Smooth muscle cell (in vitro differentiated cells): Measurements from ENCODE around the gene MTHFD1L. TPM values are rescaled to one million over a fixed set of nuclear protein-coding genes. Genes with fewer than 3 reads are reported as not detected.

ENCODE experiments used
- DNase-seq: peaks from one replicate; lab custom pipeline; 2025; ENCODE audit not compliant: unreplicated experiment; lab: John Stamatoyannopoulos, UW
- H2AFZ ChIP-seq: fragments of 200-600 bp; sonication (generic); 2 replicates; pipeline ENCODE4 v1.6.0; 2016; ENCODE audit warnings: antibody characterized with exemption, low read depth, mild to moderate bottlenecking
- H3F3A ChIP-seq: fragments of 200-600 bp; sonication (generic); 2 replicates; pipeline ENCODE4 v1.6.0; 2017; ENCODE audit warnings: antibody characterized with exemption, low read depth
- H3K27ac ChIP-seq: fragments of 200-600 bp; sonication (generic); 2 replicates; pipeline ENCODE4 v1.5.1; 2016; ENCODE audit warnings: low read depth, mild to moderate bottlenecking
- H3K27me3 ChIP-seq: fragments of 200-600 bp; sonication (generic); 2 replicates; pipeline ENCODE4 v1.6.1; 2016; ENCODE audit warnings: low read depth, mild to moderate bottlenecking
- H3K36me3 ChIP-seq: fragments of 200-600 bp; sonication (generic); 2 replicates; pipeline ENCODE4 v1.5.1; 2016; ENCODE audit warnings: low read depth
- H3K4me1 ChIP-seq: fragments of 200-600 bp; sonication (generic); 2 replicates; pipeline ENCODE4 v1.5.1; 2016; ENCODE audit warnings: low read depth
- H3K4me2 ChIP-seq: fragments of 200-600 bp; sonication (generic); 2 replicates; pipeline ENCODE4 v1.6.0; 2016; ENCODE audit warnings: mild to moderate bottlenecking
- H3K4me3 ChIP-seq: fragments of 200-600 bp; sonication (generic); 2 replicates; pipeline ENCODE4 v1.5.1; 2016; ENCODE audit warnings: mild to moderate bottlenecking
- H3K79me2 ChIP-seq: fragments of 200-600 bp; sonication (generic); 2 replicates; pipeline ENCODE4 v1.6.0; 2016; ENCODE audit warnings: low read depth, mild to moderate bottlenecking
- H3K9ac ChIP-seq: fragments of 200-600 bp; sonication (generic); 2 replicates; pipeline ENCODE4 v1.6.0; 2016; ENCODE audit warnings: low read depth
- H3K9me3 ChIP-seq: fragments of 200-600 bp; sonication (generic); replicated peaks from 2 replicates; pipeline ENCODE4 v1.5.1; 2016; ENCODE audit warnings: low read depth
- H4K20me1 ChIP-seq: fragments of 200-600 bp; sonication (generic); 2 replicates; pipeline ENCODE4 v1.6.0; 2016; ENCODE audit warnings: low read depth
- WGBS: methylation state at CpG from one replicate; pipeline ENCODE4 v1.1.7; 2016; ENCODE audit warnings: low lambda C conversion rate; 5-methylcytosine and 5-hydroxymethylcytosine counted together
- polyA plus RNA-seq: library from polyadenylated mRNA; unstranded; fragments of >200 nt; fragmentation: Nextera tagmentation; extraction: Ambion mirVana; gene quantifications from 2 replicates; pipeline ENCODE4 v1.2.1, GENCODE V29; 2016
- total RNA-seq: library from RNA; depleted of rRNA; stranded (reverse); fragments of >200 nt; gene quantifications from 2 replicates; pipeline ENCODE4 v1.2.3, GENCODE V29; 2014
- TF ChIP-seq, protein P1 (sequence below): fragments of 200-600 bp; sonication (generic); IDR thresholded peaks from 2 replicates; pipeline ENCODE4 v1.5.1; 2017; ENCODE audit warnings: borderline replicate concordance, mild to moderate bottlenecking, antibody characterized with exemption; ENCODE audit not compliant: insufficient read depth, poor library complexity, severe bottlenecking

Gene MTHFD1L
- total and polyA plus RNA-seq, 2 experiments from 2014 or later: 35.9 to 46.2 TPM

DNA sequence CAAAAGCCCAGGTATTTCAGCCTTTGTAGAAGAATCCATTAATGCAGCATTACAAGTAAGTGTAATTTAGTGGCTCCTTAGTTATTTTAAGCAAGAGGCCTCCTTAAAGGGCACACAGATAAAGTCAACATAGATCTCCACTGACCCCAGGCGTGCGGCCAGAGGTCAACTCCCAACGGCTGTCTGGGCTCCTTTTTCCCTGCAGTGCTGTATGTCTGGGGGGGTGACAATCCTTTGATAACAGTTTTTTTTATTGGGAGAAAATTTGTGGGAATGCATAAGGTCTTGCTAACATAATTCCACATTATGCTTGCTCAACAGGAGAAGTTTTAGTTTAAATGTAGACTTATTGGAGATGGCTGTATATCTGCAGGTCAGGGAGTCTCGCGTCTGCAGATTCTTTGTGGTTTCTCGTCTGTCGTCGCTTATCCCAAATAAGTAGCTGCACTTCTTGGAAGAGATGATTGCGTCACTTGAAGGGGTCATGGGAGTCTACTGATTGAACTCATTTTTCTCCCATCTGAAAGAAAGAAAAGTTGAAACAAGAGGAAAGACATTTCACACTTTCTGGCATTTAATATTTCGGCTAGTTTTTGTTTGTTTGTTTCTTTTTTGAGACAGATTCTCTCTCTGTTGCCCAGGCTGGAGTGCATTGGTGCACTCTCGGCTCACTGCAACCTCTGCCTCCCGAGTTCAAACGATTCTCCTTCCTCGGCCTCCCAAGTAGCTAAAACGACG is 222.5 kb downstream of the MTHFD1L start:
- peak overlapping the region; percentile 58 for H3K4me2 ChIP-seq

DNA sequence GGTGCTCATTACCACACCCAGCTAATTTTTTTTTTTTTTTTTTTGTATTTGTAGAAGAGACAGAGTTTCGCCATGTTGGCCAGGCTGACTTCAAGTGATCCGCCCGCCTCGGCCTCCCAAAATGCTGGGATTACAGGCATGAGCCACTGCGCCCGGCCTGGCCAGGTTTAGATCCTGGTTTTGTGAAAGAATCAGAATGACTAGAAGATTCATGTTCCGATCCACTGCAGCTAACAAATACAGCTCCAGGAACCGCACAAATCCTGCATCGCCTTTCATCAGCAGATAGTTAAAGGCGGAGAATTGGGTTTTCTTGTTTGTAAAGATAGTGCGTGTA is 223.1 kb downstream of the MTHFD1L start:
- no peaks in the 10 kb centered on the region for H3K27me3 ChIP-seq
- peaks cover 9% of the 10 kb centered on the region for H3K4me1 ChIP-seq
- H3K4me2 ChIP-seq: no peak overlapping the region
- no peaks in the 10 kb centered on the region for H3K79me2 ChIP-seq
- H3K4me3 ChIP-seq: no peak overlapping the region
- peaks cover 39% of the 10 kb centered on the region for H4K20me1 ChIP-seq
- H3F3A ChIP-seq: peaks cover 8% of the 10 kb centered on the region
- DNase-seq: no peak
- H3K9ac ChIP-seq: no peak overlapping the region
- H3K36me3 ChIP-seq: peaks cover 14% of the 10 kb centered on the region
- WGBS: 80% methylated on average over 11 of the region's 11 CpGs
- H3K9me3 ChIP-seq: no peaks in the 10 kb centered on the region
- H3K27ac ChIP-seq: peak overlapping the region; percentile 26
- TF ChIP-seq, protein P1, sequence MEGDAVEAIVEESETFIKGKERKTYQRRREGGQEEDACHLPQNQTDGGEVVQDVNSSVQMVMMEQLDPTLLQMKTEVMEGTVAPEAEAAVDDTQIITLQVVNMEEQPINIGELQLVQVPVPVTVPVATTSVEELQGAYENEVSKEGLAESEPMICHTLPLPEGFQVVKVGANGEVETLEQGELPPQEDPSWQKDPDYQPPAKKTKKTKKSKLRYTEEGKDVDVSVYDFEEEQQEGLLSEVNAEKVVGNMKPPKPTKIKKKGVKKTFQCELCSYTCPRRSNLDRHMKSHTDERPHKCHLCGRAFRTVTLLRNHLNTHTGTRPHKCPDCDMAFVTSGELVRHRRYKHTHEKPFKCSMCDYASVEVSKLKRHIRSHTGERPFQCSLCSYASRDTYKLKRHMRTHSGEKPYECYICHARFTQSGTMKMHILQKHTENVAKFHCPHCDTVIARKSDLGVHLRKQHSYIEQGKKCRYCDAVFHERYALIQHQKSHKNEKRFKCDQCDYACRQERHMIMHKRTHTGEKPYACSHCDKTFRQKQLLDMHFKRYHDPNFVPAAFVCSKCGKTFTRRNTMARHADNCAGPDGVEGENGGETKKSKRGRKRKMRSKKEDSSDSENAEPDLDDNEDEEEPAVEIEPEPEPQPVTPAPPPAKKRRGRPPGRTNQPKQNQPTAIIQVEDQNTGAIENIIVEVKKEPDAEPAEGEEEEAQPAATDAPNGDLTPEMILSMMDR: no peak
- H2AFZ ChIP-seq: no peak overlapping the region

More for the DNA sequence above, 222.5 kb downstream of the MTHFD1L start:
- 38% methylated on average over 16 of the region's 16 CpGs for WGBS
- Histone ChIP-seq H2AFZ (no peak overlapping the region), H4K20me1 (peaks cover 39% of the 10 kb centered on the region), H3K36me3 (peaks cover 11% of the 10 kb centered on the region), H3K27ac (peak overlapping the region; percentile 26), H3F3A (peaks cover 8% of the 10 kb centered on the region), H3K4me1 (peaks cover 9% of the 10 kb centered on the region), H3K9ac (no peak overlapping the region), H3K4me3 (no peak overlapping the region), H3K79me2 (no peaks in the 10 kb centered on the region), H3K9me3 (no peaks in the 10 kb centered on the region), H3K27me3 (no peaks in the 10 kb centered on the region)
- no peak for DNase-seq
- TF ChIP-seq, protein P1: no peak

DNA sequence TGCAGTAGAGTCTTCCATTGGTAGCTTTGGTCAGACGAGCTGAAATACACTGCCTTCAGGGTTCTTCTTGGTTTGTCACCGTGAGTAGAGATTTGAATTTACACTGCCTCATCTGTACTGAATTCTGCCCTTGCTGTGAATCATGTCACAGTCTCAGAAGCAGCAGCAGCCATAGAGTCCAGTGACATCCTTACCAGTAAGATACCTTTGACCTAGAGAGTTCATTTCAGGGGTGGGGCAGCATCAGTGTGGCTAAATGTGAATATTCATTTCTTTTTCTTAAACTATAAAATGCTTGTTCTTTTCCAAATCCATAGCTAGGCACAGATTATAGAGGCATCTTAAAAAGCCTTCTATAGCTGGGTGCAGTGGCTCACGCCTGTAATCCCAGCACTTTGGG is 223.5 kb downstream of the MTHFD1L start:
- Histone ChIP-seq H4K20me1 (peaks cover 39% of the 10 kb centered on the region), H3K9me3 (no peaks in the 10 kb centered on the region), H3K4me1 (peaks cover 9% of the 10 kb centered on the region), H3K27me3 (no peaks in the 10 kb centered on the region), H3K4me2 (no peak overlapping the region), H3K27ac (no peak overlapping the region), H3K36me3 (peaks cover 14% of the 10 kb centered on the region), H3K9ac (no peak overlapping the region), H3K79me2 (no peaks in the 10 kb centered on the region), H3F3A (peaks cover 8% of the 10 kb centered on the region), H2AFZ (no peak overlapping the region), H3K4me3 (no peak overlapping the region)
- TF ChIP-seq, protein P1: no peak
- 68% methylated on average over 3 of the region's 3 CpGs for WGBS
- no peak for DNase-seq

DNA sequence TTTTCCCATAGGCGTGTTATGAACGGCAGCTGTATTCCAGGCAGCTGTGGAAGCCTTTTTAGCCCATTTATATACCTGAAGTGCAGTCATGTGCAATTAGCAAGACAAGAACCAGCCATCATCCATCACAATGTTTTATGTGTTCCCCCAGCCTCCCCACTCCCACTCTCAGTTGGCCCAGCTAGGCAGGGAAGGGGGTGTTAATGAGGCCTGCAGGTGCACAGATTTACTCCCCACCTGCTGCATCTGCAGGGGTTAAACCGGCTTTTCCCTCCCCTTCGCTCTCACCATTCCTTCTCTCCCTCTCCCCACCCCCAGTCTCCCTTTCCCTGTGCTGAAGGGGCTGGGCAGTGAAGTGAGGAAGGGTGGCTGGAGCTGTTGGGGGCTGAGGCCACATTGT is 224.5 kb downstream of the MTHFD1L start:
- no peak for DNase-seq
- WGBS: 79% methylated on average over 4 of the region's 4 CpGs

More for the DNA sequence above, 224.5 kb downstream of the MTHFD1L start:
- H4K20me1 ChIP-seq: peaks cover 39% of the 10 kb centered on the region
- H3K79me2 ChIP-seq: no peaks in the 10 kb centered on the region
- peaks cover 9% of the 10 kb centered on the region for H3K4me1 ChIP-seq
- peaks cover 8% of the 10 kb centered on the region for H3F3A ChIP-seq
- H3K36me3 ChIP-seq: peaks cover 14% of the 10 kb centered on the region
- H3K9ac ChIP-seq: no peak overlapping the region
- H3K27ac ChIP-seq: no peak overlapping the region
- no peaks in the 10 kb centered on the region for H3K27me3 ChIP-seq
- no peaks in the 10 kb centered on the region for H3K9me3 ChIP-seq
- no peak overlapping the region for H3K4me3 ChIP-seq
- TF ChIP-seq, protein P1: no peak
- H2AFZ ChIP-seq: no peak overlapping the region
- no peak overlapping the region for H3K4me2 ChIP-seq
